GM23248 (cell line): ENCODE measurements around the gene SERPINB8. TPM values are rescaled to one million over a fixed set of nuclear protein-coding genes. Genes with fewer than 3 reads are reported as not detected.

Experiments
- DNase-seq: peaks from one replicate; pipeline ENCODE4 v3.0.0-alpha.2; 2015
- H2AFZ ChIP-seq: fragments of 200-600 bp; sonication (generic); 2 replicates; pipeline ENCODE4 v1.6.1; 2016; ENCODE audit warnings: antibody characterized with exemption
- H3F3A ChIP-seq: fragments of 200-600 bp; sonication (generic); 2 replicates; pipeline ENCODE4 v1.6.1; 2016; ENCODE audit warnings: mild to moderate bottlenecking, antibody characterized with exemption, mixed run types; ENCODE audit not compliant: insufficient read depth
- H3K27ac ChIP-seq: fragments of 200-600 bp; sonication (generic); 2 replicates; pipeline ENCODE4 v1.5.1; 2016; ENCODE audit warnings: mild to moderate bottlenecking
- H3K27me3 ChIP-seq: fragments of 200-600 bp; sonication (generic); replicated peaks from 2 replicates; pipeline ENCODE4 v1.6.1; 2016; ENCODE audit warnings: mild to moderate bottlenecking; ENCODE audit not compliant: insufficient read depth
- H3K36me3 ChIP-seq: fragments of 200-600 bp; sonication (generic); 2 replicates; pipeline ENCODE4 v1.6.1; 2016; ENCODE audit warnings: low read depth, mild to moderate bottlenecking
- H3K4me1 ChIP-seq: fragments of 200-600 bp; sonication (generic); 2 replicates; pipeline ENCODE4 v1.6.1; 2016; ENCODE audit warnings: mild to moderate bottlenecking; ENCODE audit not compliant: insufficient read depth
- H3K4me2 ChIP-seq: fragments of 200-600 bp; sonication (generic); one replicate; pipeline ENCODE4 v1.6.1; 2016; ENCODE audit warnings: mild to moderate bottlenecking; ENCODE audit not compliant: unreplicated experiment
- H3K4me3 ChIP-seq: fragments of 200-600 bp; sonication (generic); 2 replicates; pipeline ENCODE4 v1.5.1; 2016; ENCODE audit warnings: mild to moderate bottlenecking
- H3K79me2 ChIP-seq: fragments of 200-600 bp; sonication (generic); 2 replicates; pipeline ENCODE4 v1.6.1; 2016; ENCODE audit warnings: mild to moderate bottlenecking; ENCODE audit not compliant: insufficient read depth
- H3K9ac ChIP-seq: fragments of 200-600 bp; sonication (generic); 2 replicates; pipeline ENCODE4 v1.6.1; 2016; ENCODE audit warnings: mild to moderate bottlenecking
- H3K9me2 ChIP-seq: fragments of 200-600 bp; sonication (generic); 2 replicates; pipeline ENCODE4 v1.6.1; 2016; ENCODE audit warnings: mixed run types, mild to moderate bottlenecking, moderate library complexity; ENCODE audit not compliant: insufficient read depth
- H3K9me3 ChIP-seq: fragments of 200-600 bp; sonication (generic); one replicate; pipeline ENCODE4 v1.6.1; 2017; ENCODE audit warnings: low read depth
- H4K20me1 ChIP-seq: fragments of 200-600 bp; sonication (generic); 2 replicates; pipeline ENCODE4 v1.6.0; 2016; ENCODE audit not compliant: insufficient read depth
- EZH2 ChIP-seq: fragments of 200-600 bp; sonication (generic); IDR thresholded peaks from 2 replicates; pipeline ENCODE4 v1.6.1; 2018; ENCODE audit warnings: antibody characterized with exemption, mild to moderate bottlenecking; ENCODE audit not compliant: insufficient read depth, poor library complexity, severe bottlenecking
- EZH2phosphoT487 ChIP-seq: fragments of 200-600 bp; sonication (generic); IDR thresholded peaks from 2 replicates; pipeline ENCODE4 v1.6.1; 2018; ENCODE audit warnings: antibody characterized with exemption, moderate library complexity, mild to moderate bottlenecking, low read depth; ENCODE audit not compliant: insufficient read depth
- WGBS, 2 experiments: methylation state at CpG; one replicate each; pipeline ENCODE4 v1.1.6; 2015 to 2017; ENCODE audit warnings: low lambda C conversion rate in 2 of 2, low coverage in 1 of 2; ENCODE audit errors: missing lambda C conversion rate in 2 of 2; 5-methylcytosine and 5-hydroxymethylcytosine counted together
- in situ Hi-C: fragments of 300-500 bp; cut with MboI; formaldehyde crosslinking; loops from 2 replicates; pipeline ENCODE4 v1.15.0; 2020
- polyA plus RNA-seq: library from polyadenylated mRNA; unstranded; fragments of >200 nt; fragmentation: Nextera tagmentation; extraction: Ambion mirVana; gene quantifications from 2 replicates; pipeline ENCODE4 v1.2.1, GENCODE V29; 2016
- total RNA-seq: library from RNA; depleted of rRNA; stranded (reverse); fragments of >200 nt; shearing (Covaris generic); gene quantifications from 2 replicates; pipeline ENCODE4 v1.2.3, GENCODE V29; 2014; rRNA removed

Gene SERPINB8
- total and polyA plus RNA-seq, 2 experiments from 2014 or later: 21.2 to 57.3 TPM

- in situ Hi-C loops: no loop called here
- H3K36me3 ChIP-seq: no peaks in the 10 kb centered on the region
- H3K79me2 ChIP-seq: no peaks in the 10 kb centered on the region
- H3K9ac ChIP-seq: no peak overlapping the region
- no peaks in the 10 kb centered on the region; the same call in 1 of the 2 replicates for H3K27me3 ChIP-seq
- H4K20me1 ChIP-seq: no peaks in the 10 kb centered on the region
- TF ChIP-seq EZH2 (no peak), EZH2phosphoT487 (no peak)
- no peak for DNase-seq
- H3K4me3 ChIP-seq: no peak overlapping the region
- no peaks in the 10 kb centered on the region for H3F3A ChIP-seq
- no peak overlapping the region for H3K4me2 ChIP-seq
- WGBS, 2 experiments: 20 to 27% methylated on average over 3 of the region's 3 CpGs
- H2AFZ ChIP-seq: no peak overlapping the region
- H3K9me2 ChIP-seq: no peaks in the 10 kb centered on the region
- no peak overlapping the region for H3K27ac ChIP-seq
- H3K4me1 ChIP-seq: no peaks in the 10 kb centered on the region
- no peaks in the 10 kb centered on the region for H3K9me3 ChIP-seq
Observed at GRCh38 chr18:64031411-64031810, 61.5 kb downstream of the SERPINB8 start.

DNA sequence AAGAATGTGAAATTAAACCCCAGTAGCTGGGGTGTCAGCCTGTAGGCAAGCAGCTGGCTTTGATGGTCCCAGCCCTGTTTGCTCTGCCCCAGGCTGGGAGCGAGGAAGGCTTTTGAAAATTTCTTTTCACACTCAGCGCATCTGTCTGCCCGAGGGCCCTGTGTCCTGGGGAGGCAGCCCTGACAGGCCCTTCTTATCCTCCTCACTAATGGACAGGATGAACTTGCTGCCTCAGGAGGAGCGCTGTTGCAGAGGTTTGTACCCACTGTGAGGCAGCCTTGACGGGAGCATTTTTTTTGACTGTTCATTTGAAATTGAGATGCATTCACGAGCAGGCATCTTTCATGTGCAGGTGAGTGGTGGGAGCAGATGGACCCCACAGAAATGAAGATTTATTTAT, 62.4 kb downstream of the SERPINB8 start:
- no peak for TF ChIP-seq EZH2
- TF ChIP-seq EZH2phosphoT487: no peak
- no peak overlapping the region for H3K27ac ChIP-seq
- no peaks in the 10 kb centered on the region; the same call in 1 of the 2 replicates for H3K27me3 ChIP-seq
- H3K36me3 ChIP-seq: no peaks in the 10 kb centered on the region
- no peak for DNase-seq
- H3K4me1 ChIP-seq: no peaks in the 10 kb centered on the region
- H3K4me3 ChIP-seq: no peak overlapping the region
- no peak overlapping the region for H2AFZ ChIP-seq
- H4K20me1 ChIP-seq: no peaks in the 10 kb centered on the region
- no peaks in the 10 kb centered on the region for H3F3A ChIP-seq
- in situ Hi-C loops: no loop called here
- no peaks in the 10 kb centered on the region for H3K9me2 ChIP-seq
- WGBS, 2 experiments: 34 to 38% methylated on average over 6 of the region's 6 CpGs
- H3K9me3 ChIP-seq: no peaks in the 10 kb centered on the region
- no peak overlapping the region for H3K4me2 ChIP-seq
- no peaks in the 10 kb centered on the region for H3K79me2 ChIP-seq
- H3K9ac ChIP-seq: no peak overlapping the region

GRCh38 chr18:64037812-64038414, 68.0 kb downstream of the SERPINB8 start:
- Histone ChIP-seq H3K36me3 (no peaks in the 10 kb centered on the region), H3K27me3 (no peaks in the 10 kb centered on the region; the same call in 1 of the 2 replicates), H3K9ac (no peak overlapping the region), H3K27ac (no peak overlapping the region), H3K9me3 (no peaks in the 10 kb centered on the region), H3K4me2 (no peak overlapping the region), H4K20me1 (no peaks in the 10 kb centered on the region), H3F3A (no peaks in the 10 kb centered on the region), H3K4me1 (no peaks in the 10 kb centered on the region), H3K4me3 (no peak overlapping the region), H2AFZ (no peak overlapping the region), H3K79me2 (no peaks in the 10 kb centered on the region), H3K9me2 (no peaks in the 10 kb centered on the region)
- TF ChIP-seq EZH2phosphoT487 (no peak), EZH2 (no peak)
- in situ Hi-C loops: no loop called here
- DNase-seq: peak; percentile 15
- 19 to 25% methylated on average over 3 of the region's 3 CpGs for WGBS, 2 experiments

Other genes with a start within 250 kb of the SERPINB8 start
- 12.2 and 18.6 TPM in 2 replicates for gene SERPINB7, start 194.7 kb upstream of the SERPINB8 start, total RNA-seq
- 12.5 and 13.8 TPM in 2 replicates for gene SERPINB7, start 194.7 kb upstream of the SERPINB8 start, polyA plus RNA-seq
- gene SERPINB2, start 82.4 kb upstream of the SERPINB8 start, total RNA-seq: 6.1 and 13.0 TPM in 2 replicates
- gene SERPINB2, start 82.4 kb upstream of the SERPINB8 start, polyA plus RNA-seq: 10.6 and 10.7 TPM in 2 replicates
- not detected in 2 replicates for gene SERPINB10, start 62.1 kb upstream of the SERPINB8 start, total RNA-seq
- not detected in 2 replicates for gene SERPINB10, start 62.1 kb upstream of the SERPINB8 start, polyA plus RNA-seq
- gene HMSD, start 20.8 kb upstream of the SERPINB8 start, total RNA-seq: not detected in 2 replicates
- gene HMSD, start 20.8 kb upstream of the SERPINB8 start, polyA plus RNA-seq: 0.83 TPM in 1 of 2 replicates, not detected in the other
- gene LINC00305, start 179.0 kb downstream of the SERPINB8 start, total RNA-seq: not detected in 2 replicates
- gene LINC00305, start 179.0 kb downstream of the SERPINB8 start, polyA plus RNA-seq: not detected in 2 replicates